ENCODE measurements around the gene SVEP1.
"Not testable (repeated sequence)": the region's sequence is repeated elsewhere in the genome, so short reads cannot be mapped to it uniquely, and the experiment has no call there.

The SVEP1 gene

GRCh38 chr9:110404473-110404872 lies 175.1 kb downstream of the SVEP1 start:
- Histone ChIP-seq H3K27ac (ENCODE audit: low read depth, low read length) (no peak overlapping the region), H3K4me2 (ENCODE audit: low read depth, low read length, poor library complexity, severe bottlenecking) (no peak overlapping the region), H3K9ac (ENCODE audit: low read length) (no peak overlapping the region), H3K79me2 (ENCODE audit: insufficient read depth, low read length) (no peaks in the 10 kb centered on the region), H3K36me3 (ENCODE audit: low read length) (no peaks in the 10 kb centered on the region), H3K4me3 (ENCODE audit: insufficient read depth, low read length, poor library complexity, severe bottlenecking) (no peak overlapping the region), H3F3A (ENCODE audit: insufficient read depth) (no peaks in the 10 kb centered on the region), H2AFZ (ENCODE audit: low read depth, low read length, severe bottlenecking) (no peak overlapping the region), H3K9me3 (ENCODE audit: insufficient read depth, low read length) (no peaks in the 10 kb centered on the region), H4K20me1 (ENCODE audit: low read depth, low read length) (no peaks in the 10 kb centered on the region), H3K9me2 (replicated peaks; ENCODE audit: insufficient read depth, low read length) (no peaks in the 10 kb centered on the region), H3K27me3 (ENCODE audit: low read length) (no peaks in the 10 kb centered on the region)
- TF ChIP-seq CTCF (IDR thresholded peaks at IDR 0.05; ENCODE audit: insufficient read depth, low read length, poor library complexity, severe bottlenecking) (no peak), EZH2phosphoT487 (conservative IDR thresholded peaks at IDR 0.05; ENCODE audit: low read length) (no peak)

GRCh38 chr9:110399983-110400382 lies 179.6 kb downstream of the SVEP1 start:
- no peak overlapping the region for H3K4me2 ChIP-seq (ENCODE audit: low read depth, low read length, poor library complexity, severe bottlenecking)
- no peaks in the 10 kb centered on the region for H4K20me1 ChIP-seq (ENCODE audit: low read depth, low read length)
- no peaks in the 10 kb centered on the region for H3F3A ChIP-seq (ENCODE audit: insufficient read depth)
- no peak overlapping the region for H3K27ac ChIP-seq (ENCODE audit: low read depth, low read length)
- TF ChIP-seq CTCF (IDR thresholded peaks at IDR 0.05; ENCODE audit: insufficient read depth, low read length, poor library complexity, severe bottlenecking) = no peak
- TF ChIP-seq EZH2phosphoT487 (conservative IDR thresholded peaks at IDR 0.05; ENCODE audit: low read length) = no peak
- H3K79me2 ChIP-seq (ENCODE audit: insufficient read depth, low read length) = no peaks in the 10 kb centered on the region
- no peak overlapping the region for H2AFZ ChIP-seq (ENCODE audit: low read depth, low read length, severe bottlenecking)
- no peak overlapping the region for H3K4me3 ChIP-seq (ENCODE audit: insufficient read depth, low read length, poor library complexity, severe bottlenecking)
- no peaks in the 10 kb centered on the region for H3K9me3 ChIP-seq (ENCODE audit: insufficient read depth, low read length)
- H3K36me3 ChIP-seq (ENCODE audit: low read length) = no peaks in the 10 kb centered on the region
- H3K9me2 ChIP-seq (replicated peaks; ENCODE audit: insufficient read depth, low read length) = no peaks in the 10 kb centered on the region
- no peaks in the 10 kb centered on the region for H3K27me3 ChIP-seq (ENCODE audit: low read length)
- H3K9ac ChIP-seq (ENCODE audit: low read length) = no peak overlapping the region

GRCh38 chr9:110398992-110399391 lies 180.5 kb downstream of the SVEP1 start:
- not testable (repeated sequence) for H4K20me1 ChIP-seq (ENCODE audit: low read depth, low read length); H3K4me2 ChIP-seq (ENCODE audit: low read depth, low read length, poor library complexity, severe bottlenecking); H3K79me2 ChIP-seq (ENCODE audit: insufficient read depth, low read length); H3K27ac ChIP-seq (ENCODE audit: low read depth, low read length); H3K9me2 ChIP-seq (replicated peaks; ENCODE audit: insufficient read depth, low read length); H3K4me3 ChIP-seq (ENCODE audit: insufficient read depth, low read length, poor library complexity, severe bottlenecking); H3K36me3 ChIP-seq (ENCODE audit: low read length); H3K9ac ChIP-seq (ENCODE audit: low read length); H2AFZ ChIP-seq (ENCODE audit: low read depth, low read length, severe bottlenecking); H3F3A ChIP-seq (ENCODE audit: insufficient read depth); H3K27me3 ChIP-seq (ENCODE audit: low read length); H3K9me3 ChIP-seq (ENCODE audit: insufficient read depth, low read length)

GRCh38 chr9:110391826-110392485 lies 187.6 kb downstream of the SVEP1 start:
- Histone ChIP-seq H3K79me2 (ENCODE audit: insufficient read depth, low read length) (no peaks in the 10 kb centered on the region), H3K9me3 (ENCODE audit: insufficient read depth, low read length) (no peaks in the 10 kb centered on the region), H4K20me1 (ENCODE audit: low read depth, low read length) (no peaks in the 10 kb centered on the region), H3K27ac (ENCODE audit: low read depth, low read length) (no peak overlapping the region), H3K4me3 (ENCODE audit: insufficient read depth, low read length, poor library complexity, severe bottlenecking) (no peak overlapping the region), H3K9me2 (replicated peaks; ENCODE audit: insufficient read depth, low read length) (no peaks in the 10 kb centered on the region), H3K27me3 (ENCODE audit: low read length) (no peaks in the 10 kb centered on the region), H3F3A (ENCODE audit: insufficient read depth) (no peaks in the 10 kb centered on the region), H3K4me2 (ENCODE audit: low read depth, low read length, poor library complexity, severe bottlenecking) (no peak overlapping the region), H3K36me3 (ENCODE audit: low read length) (no peaks in the 10 kb centered on the region), H3K9ac (ENCODE audit: low read length) (no peak overlapping the region), H2AFZ (ENCODE audit: low read depth, low read length, severe bottlenecking) (no peak overlapping the region)
- no peak for TF ChIP-seq CTCF (IDR thresholded peaks at IDR 0.05; ENCODE audit: insufficient read depth, low read length, poor library complexity, severe bottlenecking)
- no peak for TF ChIP-seq EZH2phosphoT487 (conservative IDR thresholded peaks at IDR 0.05; ENCODE audit: low read length)
